Measurements from ENCODE around the gene RAB11FIP5. TPM values are rescaled to one million over a fixed set of nuclear protein-coding genes. Genes with fewer than 3 reads are reported as not detected.

Gene RAB11FIP5
- polyA plus RNA-seq, 10 donors: 12.3 to 17.8 (median 15.7) TPM

DNA sequence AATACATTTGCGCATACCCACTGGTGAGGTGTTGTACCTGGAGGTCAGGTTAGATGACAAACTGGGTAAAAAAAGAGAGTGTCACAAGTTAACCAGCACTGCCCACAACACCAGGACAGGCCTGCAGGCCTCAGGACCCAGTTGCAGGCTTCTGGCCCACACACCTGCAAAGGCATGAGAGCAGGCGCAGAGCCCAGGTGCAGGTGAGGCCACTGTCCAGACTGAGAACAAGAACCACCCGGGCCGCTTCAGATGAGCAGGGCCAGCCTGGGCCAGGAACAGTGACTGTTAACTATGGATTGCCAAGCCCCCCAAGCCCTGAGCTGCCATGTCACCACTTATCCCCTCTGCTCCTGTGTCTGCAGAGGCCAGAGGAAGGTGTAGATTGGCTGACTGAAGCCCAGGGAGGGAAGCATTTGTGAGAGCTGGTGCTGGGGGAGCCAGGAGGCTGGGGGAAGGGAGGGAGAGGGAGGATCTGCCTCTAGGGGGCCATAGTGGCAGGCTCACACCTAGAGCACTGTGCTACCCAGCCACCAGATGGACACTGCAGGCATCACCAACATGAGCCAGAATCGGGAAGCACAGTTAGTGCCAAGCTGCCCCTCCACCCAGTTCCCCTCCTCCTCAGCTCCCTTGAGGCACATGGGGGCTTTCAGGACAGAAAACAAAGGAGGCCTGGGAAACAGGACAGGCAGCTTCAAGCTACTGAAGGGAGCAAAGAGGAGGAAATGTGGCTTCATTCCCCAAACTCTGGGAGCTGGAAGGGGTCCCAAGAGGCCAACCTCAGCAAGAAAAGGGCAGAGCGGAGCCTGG, 76.6 kb downstream of the RAB11FIP5 start:
- DNase-seq: no peak

DNA sequence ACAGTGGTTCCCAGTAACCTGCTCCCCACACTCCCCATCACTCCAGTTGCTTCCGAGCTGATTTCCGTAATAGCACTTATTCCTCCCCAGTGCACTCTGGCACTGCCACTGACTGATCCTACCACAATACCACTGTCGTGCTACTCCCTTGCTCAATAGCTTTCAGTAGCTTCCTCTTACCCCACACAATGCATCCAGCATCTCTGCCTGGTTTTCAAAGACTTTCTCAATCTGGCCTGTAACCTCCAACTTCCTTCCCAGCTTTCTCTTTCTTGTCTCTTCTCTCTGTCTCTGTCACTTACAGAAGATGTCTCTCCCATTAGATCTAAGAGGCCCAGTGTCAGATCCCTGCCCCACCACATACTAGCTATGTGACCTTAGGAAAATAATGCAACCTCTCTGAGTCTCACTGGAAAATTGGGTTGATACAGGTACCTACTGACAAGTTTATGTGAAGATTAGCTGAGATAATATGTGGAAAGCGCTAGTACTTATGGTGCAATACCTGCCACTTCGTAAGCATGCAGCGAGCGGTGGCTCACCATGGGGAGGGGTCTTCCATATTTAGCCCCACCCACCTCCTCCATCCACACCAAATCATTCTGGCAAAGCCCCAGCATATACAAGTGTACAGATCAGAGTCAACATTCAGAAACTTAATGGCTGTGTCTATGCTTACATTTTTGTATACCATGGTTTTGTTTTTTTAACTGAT, 77.9 kb downstream of the RAB11FIP5 start:
- no peak for DNase-seq

DNA sequence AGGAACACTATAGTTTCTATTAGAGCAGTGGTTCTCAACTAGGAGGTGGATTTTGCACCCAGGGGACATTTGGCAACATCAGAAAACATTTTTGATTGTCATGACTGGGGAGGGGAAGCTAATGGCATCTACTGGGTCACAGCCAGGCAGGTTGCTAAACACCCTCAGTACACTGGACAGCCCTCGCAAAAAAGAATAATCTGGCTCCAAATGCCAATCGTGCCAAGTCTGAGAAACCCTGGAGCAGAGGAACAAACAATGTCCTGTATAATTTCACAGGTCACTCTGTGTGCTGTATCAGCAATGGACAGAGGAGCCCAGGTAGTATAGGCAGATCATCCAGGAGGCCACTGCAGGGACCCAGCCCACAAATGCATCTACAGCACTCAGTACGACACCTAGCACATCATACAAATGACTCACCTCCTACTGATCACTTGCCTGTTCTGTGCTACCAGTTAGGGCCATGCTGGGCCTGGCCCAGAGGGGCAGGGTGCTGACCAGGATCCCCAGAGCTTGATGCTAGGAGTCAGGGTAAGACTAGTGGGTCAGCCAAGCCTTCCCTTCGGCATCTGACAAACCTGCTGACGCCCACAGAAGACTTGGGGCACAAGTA, 78.9 kb downstream of the RAB11FIP5 start:
- DNase-seq: no peak

DNA sequence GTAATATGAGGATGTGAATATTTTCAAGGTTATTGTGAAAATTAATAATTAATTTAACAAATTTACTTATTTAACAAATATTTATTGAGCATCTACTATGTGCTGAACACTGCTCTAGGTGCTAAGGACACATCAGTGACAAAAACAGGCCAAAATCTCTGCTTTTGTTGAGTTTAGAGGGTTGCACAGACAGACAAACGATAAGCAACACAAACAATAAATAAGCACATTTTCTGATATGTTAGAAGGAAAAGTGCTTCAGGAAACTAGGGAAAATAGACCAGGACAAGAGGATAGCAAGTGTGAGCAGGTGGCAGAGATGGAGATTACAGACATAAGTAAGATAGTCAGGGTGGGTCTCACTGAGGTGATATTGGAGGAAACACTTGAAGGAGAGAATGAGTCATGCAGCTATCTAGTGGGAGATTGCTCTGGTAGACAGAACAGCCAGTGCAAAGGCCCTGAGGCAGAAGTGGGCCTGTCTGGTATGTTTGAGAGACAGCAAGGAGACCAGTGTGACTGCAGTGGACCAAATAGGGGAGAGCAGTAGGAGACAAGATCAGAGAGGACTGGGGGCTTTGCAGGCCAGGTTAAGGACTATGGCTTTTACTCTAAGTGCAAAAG, 79.5 kb downstream of the RAB11FIP5 start:
- peak in 1 of 3 donors; percentile 12 for DNase-seq

DNA sequence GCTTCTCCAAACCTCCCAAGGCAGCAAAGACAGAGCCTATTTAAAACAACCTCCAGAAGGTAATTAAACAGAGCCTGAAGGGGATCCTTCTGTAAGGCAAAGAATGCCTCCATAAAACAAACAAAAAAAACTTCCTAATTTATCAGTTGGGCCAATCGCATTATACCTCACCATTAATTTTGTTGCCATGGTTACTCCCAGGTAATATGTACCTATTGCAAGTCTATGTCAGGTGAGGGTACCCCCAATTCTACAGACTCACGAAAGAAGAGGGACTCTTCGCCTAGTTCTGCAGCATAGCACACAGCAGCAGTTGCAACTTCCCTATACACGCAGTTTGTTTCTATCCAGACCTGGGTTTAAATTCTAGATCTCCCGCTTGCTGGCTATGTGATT, 80.0 kb downstream of the RAB11FIP5 start:
- DNase-seq: no peak

DNA sequence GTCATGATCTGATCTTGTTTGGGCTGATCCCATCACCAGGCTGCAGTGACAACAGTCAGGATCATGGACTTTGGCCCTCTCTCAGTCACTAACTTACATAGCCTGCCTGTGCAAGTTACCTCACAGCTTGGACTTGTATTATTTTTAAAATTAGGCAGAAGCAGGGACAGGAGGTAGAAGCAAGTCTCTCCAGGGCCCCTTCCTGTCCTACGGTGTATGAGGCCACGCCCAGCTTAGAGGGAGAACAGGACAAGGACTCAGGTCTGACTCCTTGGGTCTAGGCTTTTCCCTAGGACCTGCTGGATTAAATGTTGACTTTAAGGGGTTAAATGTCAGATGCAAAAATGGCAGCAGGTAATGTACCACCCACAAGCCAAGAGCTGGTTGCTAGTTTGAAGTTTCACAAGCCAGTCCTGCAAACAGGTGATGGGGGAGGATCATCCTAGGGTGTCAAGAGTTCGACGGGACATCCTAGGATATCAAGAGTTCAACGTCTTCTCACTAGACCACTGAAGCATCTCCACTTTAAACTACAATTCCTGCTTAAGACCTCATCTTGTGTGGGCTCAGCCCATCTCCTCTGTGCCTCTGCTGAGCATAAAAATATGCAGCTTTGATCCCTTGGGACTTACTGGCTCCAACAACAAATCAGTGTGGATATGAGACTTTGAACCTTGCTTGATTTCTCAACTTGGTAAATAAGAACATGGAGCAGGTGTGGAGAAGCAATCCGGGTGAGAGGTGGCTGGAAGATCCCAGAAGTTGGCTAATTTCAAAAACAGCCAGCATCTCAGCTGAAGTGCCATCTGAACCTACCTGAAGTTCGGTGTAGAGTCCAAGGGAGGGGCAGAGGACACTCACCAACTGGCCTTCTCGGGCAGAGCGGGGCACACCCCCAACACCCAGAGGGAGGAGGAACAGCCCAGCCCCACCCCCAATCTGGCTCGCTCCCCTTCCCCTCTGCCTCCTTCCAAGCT, 80.7 kb downstream of the RAB11FIP5 start:
- no peak for DNase-seq

DNA sequence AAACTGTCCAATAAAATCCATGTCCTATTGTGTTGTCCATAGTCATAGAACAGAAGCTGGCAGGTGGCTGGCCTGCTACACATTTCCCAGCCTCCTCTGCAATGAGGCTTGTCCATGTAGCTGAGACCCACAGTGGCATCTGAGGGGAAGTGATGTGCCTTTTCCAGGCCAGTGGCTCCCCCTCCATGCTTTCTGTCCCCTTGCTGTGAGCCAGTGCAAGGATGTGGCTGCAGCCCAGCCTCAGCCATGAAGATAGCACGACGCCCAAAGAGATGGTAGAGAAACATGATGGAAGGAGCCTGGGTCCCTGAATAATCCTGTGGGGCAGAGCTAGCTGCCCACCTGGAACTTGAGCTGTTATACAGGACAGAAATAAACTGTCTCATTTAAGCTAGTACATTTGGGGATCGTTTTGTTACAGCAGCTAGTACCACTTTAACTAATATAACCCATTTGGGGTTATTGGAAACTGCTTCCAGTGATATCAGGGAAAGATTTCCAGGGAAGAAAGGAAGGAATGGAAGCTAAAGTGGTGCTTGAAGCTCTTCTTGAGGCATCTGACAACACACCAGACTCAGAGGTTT, 81.6 kb downstream of the RAB11FIP5 start:
- DNase-seq: no peak

DNA sequence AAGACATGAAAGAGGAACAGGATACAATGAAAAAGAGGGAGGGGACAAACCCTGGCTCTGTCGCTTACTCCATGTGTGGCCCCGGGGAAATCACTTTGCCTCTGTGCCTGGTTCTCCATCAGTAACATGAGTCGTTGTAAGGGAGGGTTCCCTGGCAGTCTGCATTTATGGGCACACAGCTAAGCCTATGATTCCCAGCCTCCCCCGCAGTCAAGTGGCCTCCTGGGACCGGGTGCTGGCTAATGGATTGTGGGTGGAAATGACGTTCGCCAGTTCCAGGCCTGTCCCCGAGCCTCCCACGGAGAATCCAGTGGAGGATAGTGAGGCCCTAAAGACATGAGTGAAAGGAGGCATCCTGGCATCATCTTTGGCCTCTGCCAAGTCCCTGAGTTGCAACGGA, 83.9 kb downstream of the RAB11FIP5 start:
- DNase-seq: no peak

DNA sequence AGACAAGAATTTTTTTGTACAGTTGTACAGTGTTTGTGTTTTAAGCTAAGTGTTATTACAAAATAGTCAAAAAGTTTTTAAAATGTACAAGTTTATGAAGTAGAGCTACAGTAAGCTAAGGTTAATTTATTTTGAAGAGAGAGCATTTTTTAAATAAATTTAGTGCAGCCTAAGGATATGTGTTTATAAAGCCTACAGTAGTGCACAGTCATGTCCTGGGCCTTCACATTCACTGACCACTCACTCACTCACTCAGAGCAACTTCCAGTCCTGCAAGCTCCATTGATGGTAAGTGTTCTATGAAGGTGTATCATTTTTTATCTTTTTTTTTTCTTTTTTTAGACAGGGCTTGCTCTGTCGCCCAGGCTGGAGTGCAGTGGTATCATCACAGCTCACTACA, 85.4 kb downstream of the RAB11FIP5 start:
- no peak for DNase-seq

DNA sequence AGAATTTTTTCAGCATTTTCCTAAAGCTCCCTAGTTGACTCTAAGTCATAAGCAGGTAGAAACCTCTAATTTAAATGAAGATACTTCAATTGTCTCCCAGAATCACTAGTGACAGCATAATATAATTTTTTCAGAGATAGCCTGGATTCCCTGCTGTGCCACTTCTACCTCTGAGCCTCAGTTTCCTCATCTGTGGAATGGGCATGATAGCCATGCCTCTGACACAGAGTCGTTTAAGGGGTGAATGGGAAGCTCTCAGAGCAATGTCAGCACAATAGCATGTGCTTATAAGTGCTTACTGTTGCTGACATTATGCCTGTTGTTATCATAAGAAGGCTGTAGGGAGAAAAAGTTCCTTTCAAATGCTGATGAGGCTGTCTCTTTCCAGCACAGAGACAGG, 89.3 kb downstream of the RAB11FIP5 start:
- no peak for DNase-seq

Other genes with a start within 250 kb of the RAB11FIP5 start
- gene SPR, start 225.5 kb downstream of the RAB11FIP5 start, polyA plus RNA-seq (ENCODE audit: insufficient read length in 10 of 10): 1 to 10 TPM; 2.7 to 4.8 (median 3.5) TPM
- under 1 TPM in 2 of 10 donors, not detected in 8; 0.20 to 0.27 TPM for gene EMX1, start 195.4 kb downstream of the RAB11FIP5 start, polyA plus RNA-seq (ENCODE audit: insufficient read length in 10 of 10)
- gene SFXN5, start 41.2 kb downstream of the RAB11FIP5 start, polyA plus RNA-seq (ENCODE audit: insufficient read length in 10 of 10): 1 to 10 TPM; 4.8 to 7.8 (median 6.3) TPM
- under 1 TPM in 1 of 10 donors, not detected in 9; 0.04 TPM for gene NOTO, start 89.6 kb upstream of the RAB11FIP5 start, polyA plus RNA-seq (ENCODE audit: insufficient read length in 10 of 10)
- gene SMYD5, start 101.3 kb upstream of the RAB11FIP5 start, polyA plus RNA-seq (ENCODE audit: insufficient read length in 10 of 10): 10 to 100 TPM; 29.5 to 35.7 (median 32.1) TPM
- gene PRADC1, start 120.3 kb upstream of the RAB11FIP5 start, polyA plus RNA-seq (ENCODE audit: insufficient read length in 10 of 10): 10 to 100 TPM; 25.0 to 34.7 (median 28.8) TPM
- 100 to 1,000 TPM; 171 to 205 (median 178) TPM for gene CCT7, start 121.4 kb upstream of the RAB11FIP5 start, polyA plus RNA-seq (ENCODE audit: insufficient read length in 10 of 10)
- gene FBXO41, start 171.5 kb upstream of the RAB11FIP5 start, polyA plus RNA-seq (ENCODE audit: insufficient read length in 10 of 10): under 1 TPM; 0.13 to 0.54 (median 0.28) TPM
- gene EGR4, start 180.6 kb upstream of the RAB11FIP5 start, polyA plus RNA-seq (ENCODE audit: insufficient read length in 10 of 10): under 1 TPM in 1 of 10 donors, not detected in 9; 0.07 TPM